K562 (cell line): ENCODE measurements around the gene CSNK1A1. TPM values are rescaled to one million over a fixed set of nuclear protein-coding genes. Genes with fewer than 3 reads are reported as not detected.

Experiments used
- AFF1 ChIP-seq, 2 experiments: fragments of 450-650 bp; IDR thresholded peaks; 2 replicates each; pipeline ENCODE4 v1.6.1; 2018; ENCODE audit warnings: mild to moderate bottlenecking in 2 of 2, low read depth in 1 of 2; ENCODE audit not compliant: partially characterized antibody in 2 of 2
- ARNT ChIP-seq, 2 experiments: fragments of 450-650 bp; IDR thresholded peaks; 2 replicates each; pipeline ENCODE4 v1.6.1; 2016; ENCODE audit warnings: mild to moderate bottlenecking in 1 of 2
- CREM ChIP-seq: IDR thresholded peaks from 2 replicates; pipeline ENCODE4 v1.6.1; 2014; ENCODE audit warnings: antibody characterized with exemption, low read depth
- NCOA1 ChIP-seq: fragments of 450-650 bp; IDR thresholded peaks from 2 replicates; pipeline ENCODE4 v1.6.1; 2016; ENCODE audit warnings: low read depth
- NR0B1 ChIP-seq: fragments of 450-650 bp; IDR thresholded peaks from one replicate; pipeline ENCODE4 v1.6.1; 2018; ENCODE audit warnings: mild to moderate bottlenecking, moderate library complexity; ENCODE audit not compliant: partially characterized antibody
- PPARD ChIP-seq: fragments of 250-450 bp; sonication (Bioruptor Pico); IDR thresholded peaks from 2 replicates; pipeline ENCODE4 v1.8.0; 2022; ENCODE audit warnings: inconsistent platforms, mild to moderate bottlenecking, moderate library complexity
- RBM22 ChIP-seq: fragments of 200-400 bp; formaldehyde crosslinking; IDR thresholded peaks from 2 replicates; pipeline ENCODE4 v1.6.1; 2018; ENCODE audit warnings: low read length, low read depth; ENCODE audit not compliant: poor library complexity, severe bottlenecking
- SAFB2 ChIP-seq: fragments of 200-400 bp; formaldehyde crosslinking; IDR thresholded peaks from 2 replicates; pipeline ENCODE4 v1.6.1; 2018; ENCODE audit warnings: borderline replicate concordance, low read length, low read depth, moderate library complexity; ENCODE audit not compliant: severe bottlenecking
- ZFP1 ChIP-seq: fragments of 450-650 bp; formaldehyde crosslinking; IDR thresholded peaks from 2 replicates; pipeline ENCODE4 v1.4.0; 2020; ENCODE audit warnings: mild to moderate bottlenecking, mixed read lengths
- ZNF318 ChIP-seq, 2 experiments: fragments of 450-650 bp; IDR thresholded peaks; 2 replicates each; pipeline ENCODE4 v1.6.1; 2016; ENCODE audit warnings: mild to moderate bottlenecking in 2 of 2, borderline replicate concordance in 1 of 2, low read depth in 1 of 2, moderate library complexity in 1 of 2
- polyA plus RNA-seq, 8 experiments: library from polyadenylated mRNA; depleted of rRNA in 4 of 8; stranded (reverse) in 5 of 8; unstranded in 3 of 8; fragments of >200 nt; fragmentation: Nextera tagmentation in 2 of 8; fragmentation: Illumina TruSeq in 1 of 8; extraction: Ambion mirVana in 2 of 8; extraction: Trizol in 1 of 8; gene quantifications; 2 replicates each; pipeline versions ENCODE4 v1.2.1 to v1.2.3, GENCODE V29; 2011 to 2014; ENCODE audit warnings: inconsistent platforms in 1 of 8, missing spikeins in 1 of 8
- total RNA-seq, 7 experiments: library from RNA; depleted of rRNA in 6 of 7; stranded (reverse); fragments of >200 nt in 6 of 7; fragmentation: Illumina TruSeq in 2 of 7; extraction: Trizol in 2 of 7; gene quantifications; 2 replicates each; pipeline versions ENCODE4 v1.2.1 to v1.2.3, GENCODE V29; 2011 to 2021; ENCODE audit warnings: low replicate concordance in 1 of 7

The CSNK1A1 gene
- total and polyA plus RNA-seq, 9 of the 15 experiments (the other 6 are each of a cell fraction or from before 2014, with no cell fraction given): 49.1 to 196 (median 154) TPM

- TF ChIP-seq ZNF318 (IDR thresholded peaks at IDR 0.05; ENCODE audit: borderline replicate concordance in 1 of 2, low read depth in 1 of 2): no peak
- no peak for TF ChIP-seq SAFB2
- no peak for TF ChIP-seq PPARD (CRISPR knock-in tag)
- peak; percentile 88 for TF ChIP-seq CREM
- peak; percentile 87 for TF ChIP-seq NCOA1
- TF ChIP-seq NR0B1: no peak
- 0 out of 2 replicates have a peak, but pooled peaks have one; percentile 3 for TF ChIP-seq ZFP1 (CRISPR knock-in tag)
- TF ChIP-seq RBM22: peak; percentile 78
- peak in 1 of 2 experiments; percentile 66; a peak in 2 of 4 replicates for TF ChIP-seq ARNT (IDR thresholded peaks at IDR 0.05)
- TF ChIP-seq AFF1 (IDR thresholded peaks at IDR 0.05; ENCODE audit: low read depth in 1 of 2, partially characterized antibody in 2 of 2): peak in 1 of 2 experiments; percentile 66
Measured at GRCh38 chr5:149551227-149552037, at the start of gene CSNK1A1 (continued).
